ENCODE measurements around the gene LHFPL2. TPM values are rescaled to one million over a fixed set of nuclear protein-coding genes. Genes with fewer than 3 reads are reported as not detected.

Gene LHFPL2
- total and polyA plus RNA-seq, 9 donors = 20.3 to 45.1 (median 27.9) TPM

DNA sequence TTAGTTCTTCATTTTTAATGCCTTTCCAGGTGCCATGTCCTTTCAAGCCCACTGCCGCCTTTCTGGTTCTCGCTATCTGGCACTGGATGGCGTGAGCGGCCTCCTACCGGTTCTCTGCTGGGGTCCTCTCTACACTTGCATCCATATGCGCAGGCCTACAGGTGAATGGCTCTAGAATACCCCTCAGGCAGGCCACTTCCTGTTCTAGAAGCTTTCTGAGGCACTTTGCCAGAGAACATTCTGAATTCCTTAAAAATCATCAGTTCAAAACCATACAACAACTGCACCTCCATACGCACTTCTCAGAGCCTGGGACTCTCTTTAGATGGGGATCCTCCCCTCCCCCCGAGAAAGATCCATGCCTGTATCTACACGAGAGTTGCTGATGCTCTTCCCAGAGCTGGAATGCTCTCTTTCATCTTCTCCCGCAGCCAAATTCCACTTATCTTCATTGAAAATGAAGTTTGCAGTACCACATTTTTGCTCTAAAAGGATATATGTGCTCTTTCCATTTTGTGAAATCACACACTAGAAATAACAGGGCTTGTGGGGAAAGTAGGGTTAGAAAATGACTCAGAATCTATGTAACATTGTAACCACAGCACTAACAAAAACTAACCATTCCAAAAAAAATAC is 1.4 kb upstream of the LHFPL2 start:
- WGBS, 3 donors = 59 to 65% (median 63%) methylated on average over 10 of the region's 10 CpGs
- intact Hi-C loops (cut with DNase I) = no loop called here
- H3K9me3 ChIP-seq = no peaks in the 10 kb centered on the region
- peaks cover 13% of the 10 kb centered on the region for H3K4me1 ChIP-seq (ENCODE audit: insufficient read depth)
- DNase-seq = peak in 2 of 5 donors; percentile 43 to 52
- TF ChIP-seq, protein P1, sequence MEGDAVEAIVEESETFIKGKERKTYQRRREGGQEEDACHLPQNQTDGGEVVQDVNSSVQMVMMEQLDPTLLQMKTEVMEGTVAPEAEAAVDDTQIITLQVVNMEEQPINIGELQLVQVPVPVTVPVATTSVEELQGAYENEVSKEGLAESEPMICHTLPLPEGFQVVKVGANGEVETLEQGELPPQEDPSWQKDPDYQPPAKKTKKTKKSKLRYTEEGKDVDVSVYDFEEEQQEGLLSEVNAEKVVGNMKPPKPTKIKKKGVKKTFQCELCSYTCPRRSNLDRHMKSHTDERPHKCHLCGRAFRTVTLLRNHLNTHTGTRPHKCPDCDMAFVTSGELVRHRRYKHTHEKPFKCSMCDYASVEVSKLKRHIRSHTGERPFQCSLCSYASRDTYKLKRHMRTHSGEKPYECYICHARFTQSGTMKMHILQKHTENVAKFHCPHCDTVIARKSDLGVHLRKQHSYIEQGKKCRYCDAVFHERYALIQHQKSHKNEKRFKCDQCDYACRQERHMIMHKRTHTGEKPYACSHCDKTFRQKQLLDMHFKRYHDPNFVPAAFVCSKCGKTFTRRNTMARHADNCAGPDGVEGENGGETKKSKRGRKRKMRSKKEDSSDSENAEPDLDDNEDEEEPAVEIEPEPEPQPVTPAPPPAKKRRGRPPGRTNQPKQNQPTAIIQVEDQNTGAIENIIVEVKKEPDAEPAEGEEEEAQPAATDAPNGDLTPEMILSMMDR (IDR thresholded peaks at IDR 0.05) = no peak
- TF ChIP-seq EP300 (IDR thresholded peaks at IDR 0.05) (no peak), POLR2A (IDR thresholded peaks at IDR 0.05) (no peak)
- H3K36me3 ChIP-seq = no peaks in the 10 kb centered on the region
- H3K27me3 ChIP-seq = no peaks in the 10 kb centered on the region
- no peak overlapping the region for H3K4me3 ChIP-seq
- H3K27ac ChIP-seq = peak overlapping the region; percentile 98 to 99

GRCh38 chr5:78649211-78649695 is 681 bp upstream of the LHFPL2 start:
- peak overlapping the region; percentile 64 for H3K4me3 ChIP-seq
- intact Hi-C loops (cut with DNase I) = no loop called here
- no peaks in the 10 kb centered on the region for H3K27me3 ChIP-seq
- H3K36me3 ChIP-seq = no peaks in the 10 kb centered on the region
- 2 to 4% (median 3%) methylated on average over 22 to 23 of the region's 23 CpGs for WGBS, 3 donors
- H3K9me3 ChIP-seq = no peaks in the 10 kb centered on the region
- H3K27ac ChIP-seq = peak overlapping the region; percentile 98 to 99
- TF ChIP-seq, protein P1 (IDR thresholded peaks at IDR 0.05) = no peak
- TF ChIP-seq POLR2A (IDR thresholded peaks at IDR 0.05) = peak; percentile 0
- H3K4me1 ChIP-seq (ENCODE audit: insufficient read depth) = peaks cover 15% of the 10 kb centered on the region
- DNase-seq = peak in 4 of 5 donors; percentile 53 to 67 (median 58)

- Histone ChIP-seq H3K27me3 (no peaks in the 10 kb centered on the region), H3K4me1 (ENCODE audit: insufficient read depth) (peaks cover 15% of the 10 kb centered on the region), H3K27ac (peak overlapping the region; percentile 98 to 99), H3K9me3 (no peaks in the 10 kb centered on the region), H3K4me3 (peak overlapping the region; percentile 64), H3K36me3 (no peaks in the 10 kb centered on the region)
- intact Hi-C loops (cut with DNase I) = no loop called here
- TF ChIP-seq, protein P1 (IDR thresholded peaks at IDR 0.05) = no peak
- TF ChIP-seq POLR2A (IDR thresholded peaks at IDR 0.05) = no peak
- TF ChIP-seq EP300 (IDR thresholded peaks at IDR 0.05) = no peak
- DNase-seq = peak; percentile 66 to 83 (median 74)
- WGBS, 3 donors = 0 to 1% (median 0%) methylated on average over 11 to 47 of the region's 47 CpGs
Observed at GRCh38 chr5:78647838-78648358, 674 bp downstream of the LHFPL2 start.

DNA sequence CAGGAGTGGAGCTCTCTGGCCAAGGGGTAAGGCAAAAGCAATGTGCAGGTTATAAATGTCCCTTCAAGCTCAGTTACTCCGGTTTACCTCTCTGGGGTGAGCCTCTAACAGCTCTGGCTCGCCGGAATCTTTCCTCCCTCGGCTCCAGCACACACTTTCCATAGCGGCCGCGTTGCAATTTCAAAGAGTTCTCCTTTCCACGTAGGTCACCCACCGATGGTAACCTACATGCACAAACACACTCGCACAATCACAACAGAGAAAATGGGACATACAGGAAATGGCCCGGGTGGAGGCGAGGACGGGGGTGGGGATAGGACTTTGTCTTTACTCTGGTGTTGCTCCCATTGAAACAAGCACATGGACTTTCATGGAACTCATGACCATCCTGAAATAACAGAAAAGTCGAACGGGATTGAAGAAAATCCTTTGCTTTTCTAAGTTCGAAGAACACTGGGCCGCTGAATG is 1.2 kb downstream of the LHFPL2 start:
- TF ChIP-seq EP300 (IDR thresholded peaks at IDR 0.05) (no peak), POLR2A (IDR thresholded peaks at IDR 0.05) (no peak)
- TF ChIP-seq, protein P1 (IDR thresholded peaks at IDR 0.05) = no peak
- no peaks in the 10 kb centered on the region for H3K36me3 ChIP-seq
- no peaks in the 10 kb centered on the region for H3K9me3 ChIP-seq
- peak overlapping the region; percentile 98 to 99 for H3K27ac ChIP-seq
- peaks cover 15% of the 10 kb centered on the region for H3K4me1 ChIP-seq (ENCODE audit: insufficient read depth)
- WGBS, 3 donors = 1 to 3% (median 1%) methylated on average over 17 of the region's 17 CpGs
- H3K4me3 ChIP-seq = peak overlapping the region; percentile 64
- intact Hi-C loops (cut with DNase I) = no loop called here
- no peaks in the 10 kb centered on the region for H3K27me3 ChIP-seq
- DNase-seq = peak in 3 of 5 donors; percentile 30 to 46 (median 37)
